Keratinocyte (primary cell): ENCODE data around the gene C17orf113. TPM values are rescaled to one million over a fixed set of nuclear protein-coding genes. Genes with fewer than 3 reads are reported as not detected.

ENCODE experiments used
- DNase-seq: peaks from one replicate; pipeline ENCODE4 v3.0.0-alpha.2; 2011; ENCODE audit warnings: low read depth, missing footprints, low spot score
- FAIRE-seq: peaks from 2 replicates; lab custom pipeline; 2011; peaks lifted over from hg19 to GRCh38; lab: Jason Lieb, UNC
- H2AFZ ChIP-seq: 2 replicates; pipeline ENCODE4 v1.6.0; 2012; ENCODE audit warnings: low read length, control low read depth, inconsistent platforms; ENCODE audit not compliant: control insufficient read depth
- H3K27ac ChIP-seq: 2 replicates; pipeline ENCODE4 v1.5.1; 2011; ENCODE audit warnings: low read length; ENCODE audit not compliant: control insufficient read depth, insufficient read depth
- H3K27me3 ChIP-seq: 3 replicates; pipeline ENCODE4 v1.6.0; 2011; ENCODE audit warnings: low read length; ENCODE audit not compliant: control insufficient read depth, insufficient read depth; ENCODE audit errors: extremely low read depth
- H3K36me3 ChIP-seq, 2 experiments: 2 replicates in 1 of 2; 3 replicates in 1 of 2; pipeline ENCODE4 v1.5.1; 2011; ENCODE audit warnings: low read length in 2 of 2, mild to moderate bottlenecking in 1 of 2; ENCODE audit not compliant: control insufficient read depth in 2 of 2, insufficient read depth in 2 of 2; ENCODE audit errors: extremely low read depth in 1 of 2
- H3K4me1 ChIP-seq: 3 replicates; pipeline ENCODE4 v1.5.1; 2011; ENCODE audit warnings: low read length; ENCODE audit not compliant: control insufficient read depth, insufficient read depth; ENCODE audit errors: extremely low read depth
- H3K4me2 ChIP-seq: 3 replicates; pipeline ENCODE4 v1.6.0; 2011; ENCODE audit warnings: low read depth, low read length; ENCODE audit not compliant: control insufficient read depth, insufficient read depth; ENCODE audit errors: extremely low read depth
- H3K4me3 ChIP-seq, 3 experiments: fragments of 200-600 bp in 1 of 3; sonication (generic) in 1 of 3; 2 replicates in 2 of 3; 3 replicates in 1 of 3; pipeline ENCODE4 v1.5.1; 2011 to 2016; ENCODE audit warnings: low read length in 3 of 3, mild to moderate bottlenecking in 3 of 3, control low read depth in 2 of 3, inconsistent platforms in 1 of 3, low read depth in 1 of 3, mixed read lengths in 1 of 3, mixed run types in 1 of 3, moderate library complexity in 1 of 3; ENCODE audit not compliant: control insufficient read depth in 2 of 3, insufficient read depth in 2 of 3; ENCODE audit errors: extremely low read depth in 1 of 3
- H3K79me2 ChIP-seq: 2 replicates; pipeline ENCODE4 v1.6.0; 2012; ENCODE audit warnings: low read length; ENCODE audit not compliant: control insufficient read depth, insufficient read depth
- H3K9ac ChIP-seq: 3 replicates; pipeline ENCODE4 v1.6.0; 2011; ENCODE audit warnings: low read length; ENCODE audit not compliant: control insufficient read depth, insufficient read depth; ENCODE audit errors: extremely low read depth
- H3K9me1 ChIP-seq: 3 replicates; pipeline ENCODE4 v1.6.0; 2011; ENCODE audit warnings: low read length; ENCODE audit not compliant: control insufficient read depth, insufficient read depth; ENCODE audit errors: extremely low read depth
- H3K9me3 ChIP-seq: 2 replicates; pipeline ENCODE4 v1.5.1; 2012; ENCODE audit warnings: low read depth, low read length; ENCODE audit not compliant: control insufficient read depth
- H4K20me1 ChIP-seq: 3 replicates; pipeline ENCODE4 v1.6.0; 2011; ENCODE audit warnings: low read length; ENCODE audit not compliant: control insufficient read depth, insufficient read depth; ENCODE audit errors: extremely low read depth
- EZH2 ChIP-seq: IDR thresholded peaks from one replicate; pipeline ENCODE4 v1.6.1; 2012; ENCODE audit warnings: inconsistent platforms, mild to moderate bottlenecking, low read length, moderate library complexity
- dilution Hi-C: fragments of 300-500 bp; cut with MboI; formaldehyde crosslinking; loops from one replicate; pipeline ENCODE4 v1.7.0; 2020; ENCODE audit warnings: low sequenced_read_pairs; ENCODE audit not compliant: extremely low pct_ligation_motif_present
- polyA plus RNA-seq, 5 experiments: library from polyadenylated mRNA; depleted of rRNA in 3 of 5; stranded (reverse) in 3 of 5; stranded (forward) in 1 of 5; unstranded in 1 of 5; fragments of >200 nt; gene quantifications; 1 replicate in 1 of 5; 2 replicates in 3 of 5; 3 replicates in 1 of 5; pipeline versions ENCODE4 v1.2.1 to v1.2.3, GENCODE V29; 2011 to 2012; ENCODE audit warnings: missing spikeins in 2 of 5, low read depth in 1 of 5, low replicate concordance in 1 of 5
- TF ChIP-seq, protein P1 (sequence below), 3 experiments: IDR thresholded peaks in 1 of 3; conservative IDR thresholded peaks in 1 of 3; optimal IDR thresholded peaks in 1 of 3; 2 replicates in 2 of 3; 3 replicates in 1 of 3; pipeline versions ENCODE3 to v1.5.1; 2011; ENCODE audit warnings: low read length in 3 of 3, mild to moderate bottlenecking in 3 of 3, moderate library complexity in 2 of 3, control low read depth in 1 of 3, inconsistent platforms in 1 of 3; ENCODE audit not compliant: insufficient read depth in 2 of 3; ENCODE audit errors: extremely low read depth in 1 of 3

C17orf113 gene
- polyA plus RNA-seq, 1 donor (not counting 4 experiments of a cell fraction or from before 2014, with no cell fraction given), result 0.12 TPM

DNA sequence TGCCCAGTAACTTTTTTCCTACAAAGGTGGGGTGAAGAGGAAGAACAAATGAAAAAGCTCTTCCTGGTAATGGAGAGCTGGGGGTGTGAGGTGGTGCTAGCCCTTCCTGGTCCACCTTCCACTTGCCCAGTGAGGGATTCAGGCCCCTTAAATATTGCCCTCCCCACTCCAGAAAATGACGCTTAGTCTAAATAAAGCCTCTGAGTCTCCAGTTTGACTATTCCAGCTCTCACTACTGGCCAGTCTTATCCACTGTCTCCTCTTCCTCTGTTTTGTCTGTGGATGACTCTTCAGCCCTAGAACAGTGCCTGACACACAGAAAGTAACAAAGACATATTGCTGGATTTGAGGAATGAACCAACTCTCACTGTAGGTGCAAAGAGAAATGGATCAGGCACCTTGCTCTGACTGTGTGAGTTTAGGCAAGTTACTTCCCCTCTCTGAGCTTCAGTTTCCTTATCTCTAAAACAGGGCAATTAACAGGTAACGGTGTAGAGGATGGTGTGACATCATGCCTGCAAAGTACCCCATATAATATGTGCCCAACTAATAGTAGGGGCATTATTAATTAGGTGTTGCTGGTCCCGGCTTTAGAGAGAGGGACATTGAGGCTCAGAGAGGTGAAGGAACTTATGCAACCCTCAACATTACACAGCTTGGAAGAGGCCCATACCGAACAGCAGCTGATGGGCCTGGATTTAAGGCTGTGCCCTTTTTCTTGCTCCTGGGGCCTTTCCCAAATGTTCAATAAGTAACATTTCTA is 26.6 kb upstream of the C17orf113 start:
- no peak overlapping the region for H3K9ac ChIP-seq
- FAIRE-seq, result no peak
- no peak overlapping the region for H2AFZ ChIP-seq
- no peaks in the 10 kb centered on the region for H4K20me1 ChIP-seq
- H3K4me3 ChIP-seq, result no peak overlapping the region
- no peaks in the 10 kb centered on the region for H3K79me2 ChIP-seq
- TF ChIP-seq, protein P1, sequence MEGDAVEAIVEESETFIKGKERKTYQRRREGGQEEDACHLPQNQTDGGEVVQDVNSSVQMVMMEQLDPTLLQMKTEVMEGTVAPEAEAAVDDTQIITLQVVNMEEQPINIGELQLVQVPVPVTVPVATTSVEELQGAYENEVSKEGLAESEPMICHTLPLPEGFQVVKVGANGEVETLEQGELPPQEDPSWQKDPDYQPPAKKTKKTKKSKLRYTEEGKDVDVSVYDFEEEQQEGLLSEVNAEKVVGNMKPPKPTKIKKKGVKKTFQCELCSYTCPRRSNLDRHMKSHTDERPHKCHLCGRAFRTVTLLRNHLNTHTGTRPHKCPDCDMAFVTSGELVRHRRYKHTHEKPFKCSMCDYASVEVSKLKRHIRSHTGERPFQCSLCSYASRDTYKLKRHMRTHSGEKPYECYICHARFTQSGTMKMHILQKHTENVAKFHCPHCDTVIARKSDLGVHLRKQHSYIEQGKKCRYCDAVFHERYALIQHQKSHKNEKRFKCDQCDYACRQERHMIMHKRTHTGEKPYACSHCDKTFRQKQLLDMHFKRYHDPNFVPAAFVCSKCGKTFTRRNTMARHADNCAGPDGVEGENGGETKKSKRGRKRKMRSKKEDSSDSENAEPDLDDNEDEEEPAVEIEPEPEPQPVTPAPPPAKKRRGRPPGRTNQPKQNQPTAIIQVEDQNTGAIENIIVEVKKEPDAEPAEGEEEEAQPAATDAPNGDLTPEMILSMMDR (optimal IDR thresholded peaks at IDR 0.05 in 1 of 3, IDR thresholded peaks at IDR 0.05 in 1 of 3, conservative IDR thresholded peaks at IDR 0.05 in 1 of 3; ENCODE audit: extremely low read depth in 1 of 3, insufficient read depth in 2 of 3, low read length in 3 of 3), result no peak
- no peak for TF ChIP-seq EZH2
- DNase-seq, result no peak
- no peaks in the 10 kb centered on the region for H3K4me1 ChIP-seq
- no peaks in the 10 kb centered on the region for H3K9me1 ChIP-seq
- peaks cover 20% of the 10 kb centered on the region for H3K27me3 ChIP-seq
- no peaks in the 10 kb centered on the region for H3K36me3 ChIP-seq
- no peaks in the 10 kb centered on the region for H3K9me3 ChIP-seq
- no peak overlapping the region for H3K4me2 ChIP-seq
- dilution Hi-C loops, result no loop called here
- no peak overlapping the region for H3K27ac ChIP-seq

DNA sequence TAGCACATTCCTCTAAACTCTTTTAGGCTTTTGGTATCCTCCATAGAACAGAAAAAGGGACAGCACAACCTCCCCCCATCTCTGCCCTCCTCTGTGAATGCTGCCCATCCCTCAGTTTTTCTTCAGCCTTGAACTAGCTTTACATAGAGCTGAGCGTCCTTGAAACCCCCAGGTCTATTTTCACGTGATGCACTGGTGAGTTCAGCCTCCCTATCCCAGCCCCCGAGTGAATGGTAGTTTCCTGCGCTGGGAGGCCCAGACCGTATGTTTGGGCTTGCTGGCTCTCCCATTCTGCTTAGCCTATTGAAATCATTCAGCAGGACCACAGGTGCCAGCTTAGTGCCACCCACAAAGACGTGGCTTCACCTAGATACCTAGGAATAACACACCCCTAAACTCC is 25.4 kb upstream of the C17orf113 start:
- Histone ChIP-seq H3K27me3 (peaks cover 32% of the 10 kb centered on the region), H2AFZ (no peak overlapping the region), H3K4me2 (no peak overlapping the region), H3K9ac (no peak overlapping the region), H3K4me1 (no peaks in the 10 kb centered on the region), H3K27ac (no peak overlapping the region), H3K36me3 (no peaks in the 10 kb centered on the region), H3K79me2 (no peaks in the 10 kb centered on the region), H4K20me1 (no peaks in the 10 kb centered on the region), H3K9me1 (no peaks in the 10 kb centered on the region), H3K4me3 (no peak overlapping the region), H3K9me3 (no peaks in the 10 kb centered on the region)
- TF ChIP-seq, protein P1 (optimal IDR thresholded peaks at IDR 0.05 in 1 of 3, IDR thresholded peaks at IDR 0.05 in 1 of 3, conservative IDR thresholded peaks at IDR 0.05 in 1 of 3; ENCODE audit: extremely low read depth in 1 of 3, insufficient read depth in 2 of 3, low read length in 3 of 3), result no peak
- TF ChIP-seq EZH2, result no peak
- FAIRE-seq (no peak), DNase-seq (no peak)
- dilution Hi-C loops, result no loop called here
